Esophagus muscularis mucosa (tissue), 4 donors: Measurements from ENCODE around the gene ALG2. TPM values are rescaled to one million over a fixed set of nuclear protein-coding genes. Genes with fewer than 3 reads are reported as not detected.
A peak's percentile ranks its signal among the peaks of the same experiment; 100 is the strongest.

ENCODE experiments used
- DNase-seq: peaks from one replicate; pipeline ENCODE4 v3.0.0-alpha.2; 2017; ENCODE audit errors: extremely low spot score
- H3K27ac ChIP-seq, 4 donors: fragments of 200-600 bp; sonication (generic); replicated peaks in 1 of 4; 1 replicate in 3 of 4; 2 replicates in 1 of 4; pipeline ENCODE4 v1.5.1; 2016 to 2019; ENCODE audit warnings: mild to moderate bottlenecking in 1 of 4
- H3K27me3 ChIP-seq, 4 donors: fragments of 200-600 bp; sonication (generic); one replicate each; pipeline versions ENCODE4 v1.5.1 to v1.6.0; 2016 to 2019
- H3K36me3 ChIP-seq, 4 donors: fragments of 200-600 bp; sonication (generic); one replicate each; pipeline ENCODE4 v1.5.1; 2016 to 2019
- H3K4me1 ChIP-seq, 4 donors: fragments of 200-600 bp; sonication (generic); one replicate each; pipeline ENCODE4 v1.5.1; 2016 to 2019
- H3K4me3 ChIP-seq, 4 donors: fragments of 200-600 bp; sonication (generic); 1 replicate in 2 of 4; 2 replicates in 2 of 4; pipeline ENCODE4 v1.5.1; 2016 to 2019; ENCODE audit warnings: mild to moderate bottlenecking in 4 of 4, moderate library complexity in 1 of 4
- H3K9me3 ChIP-seq, 4 donors: fragments of 200-600 bp; sonication (generic); 1 replicate in 3 of 4; 2 replicates in 1 of 4; pipeline ENCODE4 v1.5.1; 2016 to 2019
- EP300 ChIP-seq: sonication (generic); formaldehyde crosslinking; IDR thresholded peaks from one replicate; pipeline ENCODE4 v1.6.1; 2017; ENCODE audit warnings: antibody characterized with exemption
- POLR2A ChIP-seq: fragments of 450-650 bp; IDR thresholded peaks from one replicate; pipeline ENCODE4 v1.6.1; 2017; ENCODE audit warnings: antibody characterized with exemption, moderate library complexity, mild to moderate bottlenecking, low read depth
- POLR2AphosphoS5 ChIP-seq, 2 donors: sonication (generic); formaldehyde crosslinking; IDR thresholded peaks; one replicate each; pipeline ENCODE4 v1.6.1; 2017; ENCODE audit warnings: antibody characterized with exemption in 2 of 2
- WGBS: methylation state at CpG from one replicate; pipeline ENCODE4 v1.1.5; 2018; 5-methylcytosine and 5-hydroxymethylcytosine counted together
- intact Hi-C: fragments of 100-400 bp; cut with DNase I; formaldehyde crosslinking; loops from one replicate; pipeline ENCODE4 v1.15.1; 2023
- total RNA-seq, 4 donors: library from RNA; depleted of rRNA; stranded (reverse); fragments of >200 nt; gene quantifications; one replicate each; pipeline versions ENCODE4 v1.1.0 to v1.2.1, GENCODE V29; 2016
- TF ChIP-seq, protein P1 (sequence below), 3 experiments: fragments of 200-600 bp in 2 of 3; fragments of 450-650 bp in 1 of 3; sonication (generic) in 2 of 3; IDR thresholded peaks; one replicate each; pipeline ENCODE4 v1.5.1; 2017 to 2019; ENCODE audit warnings: antibody characterized with exemption in 3 of 3, mild to moderate bottlenecking in 2 of 3, moderate library complexity in 1 of 3

The ALG2 gene
- total RNA-seq, 4 donors from 2014 or later, result 19.5 to 33.4 (median 26.2) TPM

DNA sequence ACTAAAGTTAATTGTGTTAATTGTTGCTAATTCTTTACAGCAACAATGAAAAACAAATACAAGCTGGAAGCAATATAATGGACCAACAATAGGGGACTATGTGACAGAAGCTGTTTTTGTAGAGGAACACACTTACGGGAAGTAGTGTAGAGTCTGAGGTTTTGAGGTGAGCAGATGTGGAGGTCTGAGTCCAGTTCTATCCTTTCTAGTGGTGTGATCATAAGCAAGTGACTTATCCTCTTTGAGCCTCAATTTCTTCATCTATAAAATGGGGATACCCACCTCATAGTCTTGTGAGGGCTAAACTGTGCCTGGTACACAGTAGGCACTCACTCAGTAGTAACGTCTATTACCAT lies 28.3 kb downstream of the ALG2 start:
- Histone ChIP-seq H3K36me3 (no peaks in the 10 kb centered on the region), H3K4me1 (no peaks in the 10 kb centered on the region), H3K9me3 (no peaks in the 10 kb centered on the region), H3K27ac (no peak overlapping the region), H3K27me3 (no peaks in the 10 kb centered on the region), H3K4me3 (no peak overlapping the region)
- WGBS, result 73% methylated on average over 2 of the region's 2 CpGs
- TF ChIP-seq, protein P1, sequence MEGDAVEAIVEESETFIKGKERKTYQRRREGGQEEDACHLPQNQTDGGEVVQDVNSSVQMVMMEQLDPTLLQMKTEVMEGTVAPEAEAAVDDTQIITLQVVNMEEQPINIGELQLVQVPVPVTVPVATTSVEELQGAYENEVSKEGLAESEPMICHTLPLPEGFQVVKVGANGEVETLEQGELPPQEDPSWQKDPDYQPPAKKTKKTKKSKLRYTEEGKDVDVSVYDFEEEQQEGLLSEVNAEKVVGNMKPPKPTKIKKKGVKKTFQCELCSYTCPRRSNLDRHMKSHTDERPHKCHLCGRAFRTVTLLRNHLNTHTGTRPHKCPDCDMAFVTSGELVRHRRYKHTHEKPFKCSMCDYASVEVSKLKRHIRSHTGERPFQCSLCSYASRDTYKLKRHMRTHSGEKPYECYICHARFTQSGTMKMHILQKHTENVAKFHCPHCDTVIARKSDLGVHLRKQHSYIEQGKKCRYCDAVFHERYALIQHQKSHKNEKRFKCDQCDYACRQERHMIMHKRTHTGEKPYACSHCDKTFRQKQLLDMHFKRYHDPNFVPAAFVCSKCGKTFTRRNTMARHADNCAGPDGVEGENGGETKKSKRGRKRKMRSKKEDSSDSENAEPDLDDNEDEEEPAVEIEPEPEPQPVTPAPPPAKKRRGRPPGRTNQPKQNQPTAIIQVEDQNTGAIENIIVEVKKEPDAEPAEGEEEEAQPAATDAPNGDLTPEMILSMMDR (IDR thresholded peaks at IDR 0.05), result no peak
- TF ChIP-seq POLR2A, result no peak
- no peak for TF ChIP-seq POLR2AphosphoS5 (IDR thresholded peaks at IDR 0.05)
- no peak for TF ChIP-seq EP300
- DNase-seq, result peak; percentile 29
- intact Hi-C loops, result no loop called here

DNA sequence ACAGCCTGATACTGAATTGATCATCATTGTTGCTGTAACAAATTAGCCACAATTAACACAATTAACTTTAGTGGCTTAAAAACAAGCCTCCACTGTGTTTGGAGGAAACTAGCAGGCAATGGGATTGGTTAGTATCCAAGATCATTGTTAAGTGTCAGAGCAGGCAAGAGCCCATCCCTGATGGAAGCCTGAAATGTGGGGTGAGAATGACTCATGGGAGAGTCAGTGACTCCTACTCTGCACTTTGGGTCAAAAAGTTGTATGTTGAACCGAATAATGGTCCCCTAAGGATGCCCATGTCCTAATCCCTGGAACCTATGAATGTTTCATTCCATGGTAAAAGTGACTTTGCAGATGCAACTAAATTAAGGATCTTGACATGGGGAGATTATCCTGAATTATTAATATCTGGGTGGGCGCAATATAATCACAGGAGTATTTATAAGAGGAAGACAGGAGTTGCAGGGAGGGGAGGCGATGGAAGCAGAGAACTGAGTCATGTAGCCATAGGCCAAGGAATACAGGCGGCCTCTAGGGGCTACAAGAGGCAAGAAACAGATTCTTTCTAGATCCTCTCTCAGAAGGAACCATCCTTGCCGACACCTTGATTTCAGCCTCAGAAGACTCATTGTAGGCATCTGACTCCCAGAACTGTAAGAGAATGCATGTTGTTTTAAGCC lies 28.8 kb downstream of the ALG2 start:
- no peaks in the 10 kb centered on the region for H3K27me3 ChIP-seq
- H3K4me1 ChIP-seq, result no peaks in the 10 kb centered on the region
- no peak overlapping the region for H3K27ac ChIP-seq
- H3K9me3 ChIP-seq, result no peaks in the 10 kb centered on the region
- H3K4me3 ChIP-seq, result no peak overlapping the region
- H3K36me3 ChIP-seq, result no peaks in the 10 kb centered on the region
- TF ChIP-seq, protein P1 (IDR thresholded peaks at IDR 0.05), result no peak
- TF ChIP-seq EP300 (no peak), POLR2A (no peak), POLR2AphosphoS5 (IDR thresholded peaks at IDR 0.05) (no peak)
- 73% methylated on average over 5 of the region's 5 CpGs for WGBS
- intact Hi-C loops, result no loop called here
- DNase-seq, result peak; percentile 42

DNA sequence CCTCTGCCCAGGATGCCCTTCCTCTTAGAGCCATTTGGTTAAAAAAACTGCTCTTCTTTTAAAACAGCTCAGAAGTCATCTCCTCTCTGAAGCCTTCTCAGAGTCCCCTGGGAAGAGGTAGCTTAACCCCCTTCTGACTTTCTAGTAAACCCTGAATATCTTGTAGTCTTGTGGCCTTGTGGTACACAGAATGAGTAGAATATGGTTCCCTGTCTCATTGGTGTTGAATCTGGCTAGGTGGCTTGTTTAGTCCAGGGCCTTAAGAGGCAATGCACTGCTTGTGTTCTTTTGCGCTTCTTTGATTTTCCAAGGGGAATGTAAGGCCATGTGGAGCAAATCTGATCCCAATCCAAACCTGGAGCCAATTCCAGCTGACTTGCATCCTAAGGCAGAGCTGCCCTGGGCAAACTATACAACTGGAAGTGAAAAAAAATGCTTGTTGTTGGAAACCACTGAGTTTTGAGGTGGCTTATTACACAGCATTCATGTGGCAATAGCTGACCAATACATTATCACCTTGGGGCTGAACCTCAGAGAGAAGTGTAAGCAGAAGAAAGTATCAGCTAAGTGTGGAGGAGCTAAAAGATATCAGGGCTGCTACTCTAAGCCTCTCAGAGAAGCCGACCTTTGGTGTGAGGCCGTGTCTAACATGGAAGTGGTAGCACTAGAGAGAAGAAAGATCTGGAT lies 31.0 kb downstream of the ALG2 start:
- H3K27ac ChIP-seq, result no peak overlapping the region
- DNase-seq, result peak; percentile 79
- no peaks in the 10 kb centered on the region for H3K27me3 ChIP-seq
- intact Hi-C loops, result no loop called here
- no peaks in the 10 kb centered on the region for H3K36me3 ChIP-seq
- no peaks in the 10 kb centered on the region for H3K4me1 ChIP-seq
- WGBS, result 91% methylated on average over 3 of the region's 3 CpGs
- no peak for TF ChIP-seq POLR2A
- no peak for TF ChIP-seq EP300
- TF ChIP-seq POLR2AphosphoS5 (IDR thresholded peaks at IDR 0.05), result no peak
- TF ChIP-seq, protein P1 (IDR thresholded peaks at IDR 0.05), result no peak
- no peak overlapping the region for H3K4me3 ChIP-seq
- H3K9me3 ChIP-seq, result no peaks in the 10 kb centered on the region

DNA sequence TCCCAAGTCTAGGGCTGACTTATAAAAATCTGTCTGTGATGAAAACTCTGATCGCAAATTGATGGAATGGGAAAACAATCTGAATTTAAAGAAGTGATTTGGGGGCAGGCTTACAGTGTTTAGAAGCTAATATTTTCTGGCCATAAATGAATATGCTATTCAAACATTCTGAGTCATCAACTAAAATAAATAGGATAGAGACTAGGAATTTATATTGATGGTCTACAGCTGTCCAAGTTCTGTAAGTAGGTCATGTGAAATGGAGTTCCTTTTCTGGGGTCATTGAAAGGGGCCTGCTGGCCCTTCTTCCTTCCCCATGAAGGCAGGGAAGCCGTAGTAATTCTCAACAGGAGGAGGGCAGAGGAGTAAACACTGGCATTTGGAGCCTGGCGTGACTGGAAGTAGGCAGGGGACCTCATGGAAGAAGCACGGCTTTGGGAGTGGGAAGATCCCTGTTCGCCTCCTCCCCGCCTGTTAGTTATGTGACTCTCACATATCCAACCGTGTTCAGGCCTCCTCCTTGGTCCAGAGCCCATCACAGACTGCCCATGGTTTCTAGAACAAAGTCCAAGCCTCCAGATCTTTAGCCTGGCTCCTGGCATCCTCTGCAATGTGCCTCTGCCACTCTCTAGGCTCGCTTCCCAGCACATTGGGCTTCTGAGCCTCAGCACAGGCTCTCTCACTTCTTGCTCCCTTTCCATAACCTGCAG lies 31.7 kb downstream of the ALG2 start:
- WGBS, result 75% methylated on average over 8 of the region's 8 CpGs

More for the DNA sequence above, 31.7 kb downstream of the ALG2 start:
- intact Hi-C loops, result loop anchor here (10.0 kb wide), 1 partner anchor 1135 kb away; no protein-coding TSS in a partner anchor
- no peaks in the 10 kb centered on the region for H3K27me3 ChIP-seq
- H3K4me1 ChIP-seq, result peaks cover 2 to 3% (median 2%) of the 10 kb centered on the region in 4 donors
- no peaks in the 10 kb centered on the region for H3K36me3 ChIP-seq
- no peaks in the 10 kb centered on the region for H3K9me3 ChIP-seq
- H3K27ac ChIP-seq, result no peak overlapping the region
- peak; percentile 75 for DNase-seq
- no peak overlapping the region for H3K4me3 ChIP-seq
- TF ChIP-seq, protein P1 (IDR thresholded peaks at IDR 0.05), result no peak
- no peak for TF ChIP-seq POLR2AphosphoS5 (IDR thresholded peaks at IDR 0.05)
